Medulla oblongata (tissue), 1 donor: ENCODE data around the gene NXPH3.
A peak's percentile ranks its signal among the peaks of the same experiment; 100 is the strongest.
"Not testable (repeated sequence)": the region's sequence is repeated elsewhere in the genome, so short reads cannot be mapped to it uniquely, and the experiment has no call there.

Experiments
- DNase-seq: peaks from one replicate; pipeline ENCODE4 v3.0.0-alpha.2; 2015; ENCODE audit errors: extremely low spot score

The NXPH3 gene

DNA sequence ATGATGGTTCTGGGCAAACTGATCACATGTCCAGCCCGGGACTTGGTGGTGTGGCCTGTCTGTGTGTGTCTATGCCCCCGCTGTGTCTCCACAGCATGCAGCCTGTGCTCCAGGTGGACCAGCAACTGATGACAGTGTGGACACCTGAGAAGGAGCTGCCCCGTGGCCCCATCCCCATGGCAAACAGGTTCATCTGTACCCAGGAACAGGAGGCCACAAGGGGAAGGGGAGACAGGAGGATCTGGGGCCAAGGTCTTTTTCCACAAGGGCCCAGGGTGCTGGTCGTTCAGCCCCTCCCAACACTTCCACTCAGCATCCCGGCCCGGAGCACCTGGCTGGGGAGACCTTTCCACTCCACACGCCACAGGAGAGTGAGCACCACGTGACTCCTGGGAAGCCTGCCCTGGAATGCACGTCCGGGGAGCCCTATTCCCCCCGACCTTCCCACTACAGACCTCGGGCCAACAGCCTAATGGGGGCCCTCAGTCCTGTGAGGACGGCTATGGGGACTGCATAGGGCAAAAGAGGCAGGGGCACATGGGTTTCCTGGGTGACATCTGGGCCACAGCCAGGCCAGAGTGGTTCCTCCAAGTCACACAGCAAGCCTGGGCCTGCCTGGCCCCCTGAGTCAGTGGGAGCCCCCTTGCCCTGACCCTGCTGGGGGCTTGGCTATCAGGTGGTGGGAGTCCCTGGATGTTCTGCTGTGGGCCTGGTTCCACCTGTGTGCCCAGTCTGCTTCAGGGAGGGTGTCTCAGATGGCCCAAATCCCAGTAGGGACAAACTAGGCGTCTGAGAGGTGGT lies 20.8 kb upstream of the NXPH3 start:
- DNase-seq = no peak

DNA sequence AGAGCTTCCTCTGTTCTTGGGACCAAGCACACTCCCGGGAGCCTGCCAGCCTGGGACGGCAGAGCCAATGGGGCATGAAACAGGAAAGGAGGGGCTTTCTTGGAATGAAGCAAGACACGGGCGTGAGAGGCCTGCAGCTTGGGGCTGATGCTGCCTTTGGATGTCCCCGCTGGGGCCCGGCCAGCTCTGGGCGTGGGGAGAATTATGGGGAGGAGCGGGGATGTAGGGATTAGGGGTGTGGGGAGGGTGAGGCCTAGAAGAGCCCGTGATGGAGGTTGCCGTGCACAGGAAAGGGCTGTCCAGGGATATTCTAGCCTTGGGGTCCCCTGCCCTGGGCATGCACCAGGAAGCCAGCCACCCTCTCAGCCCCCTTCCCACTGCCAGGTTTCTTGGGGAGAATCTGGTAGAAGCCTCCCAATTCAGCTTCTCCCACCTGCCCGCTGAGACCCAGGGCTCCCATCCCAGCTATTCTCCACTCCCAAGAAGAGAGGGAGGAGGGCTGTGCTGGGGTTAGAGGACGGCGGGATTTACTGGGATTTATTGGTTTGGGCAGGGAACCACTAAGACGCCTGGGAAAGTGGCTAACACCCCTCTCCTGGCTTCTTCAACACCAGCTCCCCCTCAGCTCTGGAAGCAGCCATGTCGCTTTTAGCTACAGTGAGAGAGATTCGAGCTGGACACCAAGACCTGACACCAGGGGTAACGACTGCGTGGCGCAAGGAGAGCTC lies 20.0 kb upstream of the NXPH3 start:
- DNase-seq = no peak

DNA sequence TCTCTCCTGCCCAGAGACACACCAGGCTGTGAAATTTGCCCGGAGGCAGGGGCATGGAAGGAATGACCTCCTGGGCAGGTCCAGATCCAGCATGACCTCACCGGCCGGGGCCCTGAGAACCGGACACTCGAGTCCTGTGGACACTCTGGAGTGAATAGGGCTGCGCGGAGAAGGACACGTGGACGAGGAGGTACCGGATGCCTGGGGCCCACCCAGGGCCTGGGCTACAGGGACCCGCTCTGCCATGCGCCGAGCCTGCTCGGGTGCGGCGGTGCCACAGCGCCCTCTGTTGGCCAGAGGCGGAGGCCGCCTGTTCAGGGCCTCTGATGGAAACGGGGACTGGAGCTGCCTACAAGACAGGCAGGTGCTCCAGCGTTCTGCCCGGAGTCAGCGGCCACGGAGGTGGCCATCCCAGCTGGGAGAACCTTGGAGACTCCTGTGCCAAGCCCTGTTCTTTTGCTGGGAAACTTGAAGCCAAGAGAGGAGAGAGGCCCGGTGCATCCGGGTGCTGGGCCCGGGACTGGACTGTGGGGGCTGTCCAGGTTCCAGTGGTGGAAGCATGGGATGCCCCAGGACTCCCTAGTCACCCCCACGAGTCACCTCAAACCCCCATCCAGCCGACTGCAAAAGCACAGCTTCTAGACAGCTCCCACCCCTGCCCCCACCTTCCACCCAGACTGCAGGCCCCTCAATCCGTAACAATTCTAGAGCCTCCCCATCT lies 19.3 kb upstream of the NXPH3 start:
- DNase-seq = peak; percentile 60

DNA sequence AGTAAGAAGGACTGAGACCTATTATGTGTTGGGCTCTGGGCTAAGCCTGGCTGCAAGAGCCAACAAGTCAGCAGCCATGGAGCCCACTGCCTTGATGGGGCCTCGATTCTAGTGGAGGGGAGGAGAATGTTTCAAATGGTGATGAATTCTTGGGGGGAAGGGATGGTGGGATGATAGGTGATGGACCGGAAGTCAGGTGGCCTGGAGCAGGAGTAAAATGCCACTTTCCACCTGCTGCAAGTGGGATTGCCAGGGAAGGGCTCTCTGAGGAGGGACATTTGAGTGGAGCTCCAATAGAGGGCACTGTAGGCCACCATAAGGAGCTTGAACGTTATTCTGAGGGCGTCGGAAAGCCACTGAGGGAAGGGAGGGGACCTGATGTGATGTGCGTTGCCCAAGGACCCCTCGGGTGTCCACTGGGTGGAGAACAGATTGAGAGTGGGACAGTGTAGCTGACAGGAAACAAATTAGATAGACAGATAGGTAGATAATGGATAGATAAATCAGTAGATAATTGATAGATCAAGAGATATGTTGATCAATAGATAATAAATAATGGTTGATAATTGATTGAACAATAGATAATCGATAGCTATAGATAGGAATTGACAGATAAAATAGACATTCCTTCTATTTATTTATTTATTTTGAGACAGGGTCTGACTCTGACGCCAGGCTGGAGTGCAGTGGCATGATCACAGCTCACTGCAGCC lies 18.2 kb upstream of the NXPH3 start:
- no peak for DNase-seq

DNA sequence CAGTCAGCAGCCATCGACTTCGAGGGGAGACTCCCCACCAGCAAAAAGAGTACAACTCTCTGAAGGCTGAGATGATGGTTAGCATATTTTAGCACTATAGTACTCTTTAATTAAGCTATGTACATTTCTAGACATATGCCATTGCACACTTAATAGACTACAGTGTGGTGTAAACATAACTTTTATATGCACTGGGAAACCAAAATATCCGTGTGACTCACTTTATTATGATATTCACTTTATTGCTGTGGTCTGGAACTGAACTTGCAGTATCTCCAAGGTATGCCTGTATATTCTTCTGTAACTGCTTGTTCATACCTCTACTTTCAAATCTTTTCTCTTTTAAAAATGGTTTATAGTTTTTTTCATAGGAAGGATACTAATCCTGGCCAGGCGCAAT lies 11.0 kb upstream of the NXPH3 start:
- no peak for DNase-seq

DNA sequence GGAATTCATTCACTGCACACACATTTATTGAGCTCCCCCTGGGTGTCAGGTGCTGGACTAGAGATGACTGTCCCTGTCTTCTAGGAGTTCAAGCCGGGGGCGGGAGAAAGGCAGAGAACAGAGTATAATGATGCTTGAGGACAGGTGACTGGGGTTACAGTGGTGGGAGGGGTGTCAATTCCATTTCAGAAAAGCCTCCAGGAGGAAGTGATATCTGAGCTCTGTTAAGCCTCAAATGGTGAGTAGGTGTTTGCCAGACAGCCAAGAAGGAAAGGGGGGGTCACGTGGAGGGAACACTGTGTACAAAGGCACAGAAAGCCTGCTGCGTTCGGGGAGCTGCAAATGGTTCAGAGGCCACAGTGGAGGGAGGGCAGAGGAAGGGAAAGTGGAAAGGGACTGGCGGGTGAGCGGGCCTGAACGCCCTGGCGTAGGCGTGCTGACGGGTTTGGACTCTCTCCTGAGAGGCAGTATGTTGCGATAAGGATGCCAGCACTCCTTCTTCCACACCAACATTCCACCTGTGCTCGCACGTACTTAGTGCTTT lies 9.7 kb upstream of the NXPH3 start:
- peak; percentile 37 for DNase-seq

DNA sequence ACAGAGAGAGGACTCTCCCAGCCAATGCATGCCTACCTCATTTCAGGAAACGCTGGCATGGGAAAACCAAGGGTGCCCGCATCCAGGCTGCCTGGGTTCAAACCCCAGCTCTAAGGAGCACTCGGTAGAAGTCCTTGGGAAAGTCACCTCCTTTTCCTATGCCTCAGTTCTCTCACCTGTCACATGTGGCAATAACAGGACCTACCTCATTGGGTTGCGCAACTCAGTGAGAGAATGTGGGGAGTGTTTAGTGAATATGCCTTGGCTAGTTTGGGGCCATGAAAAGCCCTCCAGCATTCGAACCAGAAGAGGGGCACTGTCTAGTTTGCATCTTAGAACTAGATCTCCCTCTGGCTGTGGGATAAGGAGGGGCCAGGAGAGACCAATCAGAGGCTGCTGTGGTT lies 9.0 kb upstream of the NXPH3 start:
- DNase-seq = no peak

DNA sequence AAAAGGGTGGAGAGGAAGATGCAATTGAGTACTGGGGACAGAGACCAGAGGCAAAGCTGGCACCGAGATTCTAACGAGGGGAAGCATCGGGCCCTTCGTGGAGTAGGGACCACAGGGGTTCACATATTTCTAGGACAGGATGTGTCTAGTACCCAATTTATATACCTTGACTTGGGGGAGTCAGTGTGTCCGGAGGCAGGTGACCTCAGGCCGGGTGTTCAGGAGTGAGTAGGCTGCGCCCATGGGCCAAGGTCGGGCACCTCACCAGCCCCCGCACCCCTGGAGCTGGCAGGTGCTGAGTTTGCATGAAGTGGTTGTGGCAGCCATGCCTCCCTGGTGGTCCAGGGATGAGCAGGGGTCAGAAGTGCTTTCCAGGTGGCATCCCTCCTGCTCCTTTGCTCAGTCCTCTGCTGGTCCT lies 8.6 kb upstream of the NXPH3 start:
- DNase-seq = no peak

DNA sequence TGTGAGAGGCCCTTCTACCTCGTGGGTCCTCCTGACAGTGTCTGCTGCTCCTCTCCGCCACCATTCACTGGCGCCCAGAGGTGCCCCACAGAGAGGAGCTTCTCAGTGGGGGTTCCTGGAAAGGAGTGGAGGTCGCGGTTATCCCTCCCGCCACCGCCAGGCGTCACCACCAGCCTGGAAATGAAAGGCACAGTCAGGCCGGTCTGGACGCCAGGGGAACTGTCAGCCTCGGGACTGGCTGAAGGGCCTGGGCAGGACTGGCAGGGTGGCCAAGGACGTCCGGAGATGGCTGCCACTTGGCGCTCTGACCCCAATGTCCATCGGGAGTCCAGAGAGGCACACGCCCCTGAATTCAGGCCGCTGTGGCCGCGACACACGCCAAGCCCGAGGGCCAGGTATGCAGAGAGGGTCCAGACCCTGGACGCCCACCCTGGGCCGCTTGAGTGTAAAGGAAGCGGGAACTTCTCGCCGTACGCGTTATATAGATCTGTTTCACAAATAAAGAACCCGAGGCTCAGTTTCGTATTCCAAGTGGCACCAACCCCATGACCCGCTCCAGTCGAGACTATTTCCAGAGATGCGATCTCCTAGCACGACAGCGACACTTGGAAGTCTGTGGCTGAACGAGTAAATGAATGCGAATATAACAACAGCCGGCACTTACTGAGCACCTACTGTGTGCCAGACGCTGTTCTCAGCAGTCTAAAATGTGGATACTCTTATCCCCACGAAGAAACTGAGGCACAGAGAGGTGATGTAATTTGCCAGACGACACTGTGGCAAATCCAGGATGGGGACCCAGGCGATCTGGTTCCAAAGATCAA lies 7.6 kb upstream of the NXPH3 start:
- DNase-seq = peak; percentile 90

DNA sequence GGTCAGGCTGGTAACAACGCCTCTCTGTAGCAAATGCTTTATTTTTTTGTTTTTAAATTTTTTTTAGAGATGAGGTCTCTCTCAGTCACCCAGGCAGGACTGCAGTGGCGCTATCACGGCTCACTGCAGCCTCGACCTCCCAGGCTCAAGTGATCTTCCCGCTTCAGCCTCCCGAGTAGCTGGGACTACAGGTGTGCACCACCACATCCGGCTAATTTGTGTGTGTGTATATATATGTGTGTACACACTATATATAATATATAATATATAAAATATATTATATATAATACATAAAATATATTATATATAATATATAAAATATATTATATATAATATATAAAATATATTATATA lies 7.0 kb upstream of the NXPH3 start:
- DNase-seq = not testable (repeated sequence)

DNA sequence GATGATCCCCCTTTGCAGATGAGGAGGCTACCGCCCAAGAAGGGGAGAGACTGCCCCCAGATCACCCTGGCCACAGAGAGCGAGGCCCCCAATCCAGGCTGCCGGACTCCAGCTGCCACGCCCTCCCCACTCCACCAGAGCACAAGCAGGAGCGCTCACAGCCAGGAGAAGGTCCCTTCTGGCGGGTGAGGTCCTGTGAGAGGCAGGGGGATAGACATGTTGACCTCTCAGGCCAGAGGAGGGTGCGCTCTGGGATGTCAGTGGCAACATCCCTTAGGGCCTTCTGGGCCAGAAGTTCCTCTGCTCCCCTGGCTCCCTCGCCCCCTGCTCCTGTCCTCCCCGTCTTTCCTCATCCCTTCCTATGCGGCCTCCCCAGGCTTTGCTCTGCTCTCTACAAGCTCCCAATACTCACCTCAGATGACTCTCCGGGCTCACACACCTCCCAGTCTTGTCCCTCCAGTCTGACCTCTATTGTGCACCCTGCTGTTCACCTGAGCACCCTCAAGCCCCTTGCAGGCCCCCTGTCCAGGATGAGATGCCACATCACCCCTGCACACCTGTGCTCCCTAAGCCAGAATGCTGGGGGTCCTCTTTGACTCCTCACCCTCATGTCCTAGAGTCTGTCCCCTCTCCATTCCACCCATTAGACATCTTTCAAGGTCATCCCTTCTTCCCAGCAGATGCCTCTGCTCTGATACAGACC lies 5.0 kb upstream of the NXPH3 start:
- DNase-seq = no peak

DNA sequence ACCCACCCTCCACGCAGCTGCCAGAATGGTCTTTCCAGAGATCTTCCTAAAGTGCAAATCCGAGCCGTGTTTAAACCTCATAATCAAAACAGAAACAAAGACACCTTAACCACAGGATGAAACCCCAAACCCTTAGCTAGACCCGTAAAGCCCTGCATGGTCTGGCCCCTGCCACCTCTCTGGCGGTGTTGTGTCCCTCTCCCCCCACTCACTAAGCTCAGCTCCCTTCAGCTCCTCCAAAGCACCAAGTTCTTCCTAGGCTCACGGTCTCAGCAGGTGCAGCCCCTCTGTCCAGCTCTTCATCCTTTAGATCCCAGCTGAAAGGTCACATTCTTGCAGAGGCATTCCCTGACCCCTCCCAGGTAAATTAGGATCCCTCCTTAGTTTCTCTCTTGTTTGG lies 4.4 kb upstream of the NXPH3 start:
- DNase-seq = no peak

DNA sequence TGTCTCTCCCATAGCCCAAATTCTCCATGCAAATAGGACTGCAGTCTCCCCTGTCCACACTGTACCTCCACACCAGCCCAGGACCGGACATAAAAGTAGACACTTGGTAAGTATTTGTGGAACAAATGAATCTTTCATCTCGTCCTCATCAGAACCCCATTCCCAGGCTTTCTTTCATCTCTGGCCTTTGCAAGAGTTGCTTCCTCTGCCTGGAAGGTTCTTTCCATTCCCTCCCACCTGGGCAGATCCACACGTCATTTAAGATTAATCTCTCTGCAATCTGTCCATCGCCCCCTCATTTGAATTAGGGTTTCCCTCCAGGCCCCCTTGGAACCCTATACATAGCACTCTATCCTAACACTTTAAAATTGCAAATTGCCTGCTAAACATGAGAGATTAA lies 3.9 kb upstream of the NXPH3 start:
- no peak for DNase-seq

DNA sequence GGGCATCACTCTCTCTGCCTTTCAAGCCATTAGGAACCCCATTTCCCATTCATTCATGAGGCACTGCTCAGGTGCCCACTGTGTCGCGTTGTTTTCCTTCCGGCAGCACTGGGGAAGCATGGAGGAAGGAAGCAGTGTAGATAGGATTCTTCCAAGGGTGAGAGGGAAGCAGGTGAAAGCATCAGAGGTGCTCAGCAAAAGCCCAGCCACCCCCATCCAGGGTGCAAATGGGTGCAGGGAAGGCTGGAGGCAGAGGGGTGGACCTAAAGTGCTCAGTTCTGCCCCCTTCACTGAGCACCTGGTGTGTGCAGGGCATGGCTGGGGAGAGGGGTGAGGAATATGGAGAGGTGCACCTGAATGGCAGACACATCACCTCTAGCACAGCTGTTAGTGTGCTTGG lies 3.4 kb upstream of the NXPH3 start:
- DNase-seq = no peak

DNA sequence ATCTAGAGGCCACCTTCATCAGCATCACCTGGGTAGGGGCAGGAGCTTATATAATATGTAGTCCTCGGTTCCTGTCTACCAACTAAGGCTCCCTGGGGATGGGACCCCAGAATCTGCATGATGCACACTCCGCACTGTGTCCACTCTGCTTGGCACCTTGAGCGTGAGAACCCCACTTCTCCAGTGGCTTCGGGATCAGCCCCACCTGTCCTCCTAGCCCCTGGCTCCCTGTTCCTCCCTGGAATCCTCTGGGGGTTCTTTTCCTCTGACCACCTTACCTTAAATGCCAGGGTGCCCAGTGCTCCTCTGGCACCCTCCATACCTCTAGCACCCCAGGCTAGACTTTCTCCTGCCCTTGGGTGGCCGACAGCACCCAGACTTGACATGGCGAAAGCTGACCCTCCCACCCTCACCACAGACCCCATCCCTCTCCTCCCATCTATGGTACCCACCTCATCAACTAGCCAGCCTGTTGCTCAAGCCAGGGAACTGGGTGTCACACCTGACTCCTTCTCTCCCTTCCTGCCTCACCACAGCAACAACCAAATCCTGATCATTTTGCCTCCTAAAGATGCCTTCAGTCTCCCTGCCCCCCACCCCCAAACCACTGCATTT lies 2.8 kb upstream of the NXPH3 start:
- DNase-seq = no peak

DNA sequence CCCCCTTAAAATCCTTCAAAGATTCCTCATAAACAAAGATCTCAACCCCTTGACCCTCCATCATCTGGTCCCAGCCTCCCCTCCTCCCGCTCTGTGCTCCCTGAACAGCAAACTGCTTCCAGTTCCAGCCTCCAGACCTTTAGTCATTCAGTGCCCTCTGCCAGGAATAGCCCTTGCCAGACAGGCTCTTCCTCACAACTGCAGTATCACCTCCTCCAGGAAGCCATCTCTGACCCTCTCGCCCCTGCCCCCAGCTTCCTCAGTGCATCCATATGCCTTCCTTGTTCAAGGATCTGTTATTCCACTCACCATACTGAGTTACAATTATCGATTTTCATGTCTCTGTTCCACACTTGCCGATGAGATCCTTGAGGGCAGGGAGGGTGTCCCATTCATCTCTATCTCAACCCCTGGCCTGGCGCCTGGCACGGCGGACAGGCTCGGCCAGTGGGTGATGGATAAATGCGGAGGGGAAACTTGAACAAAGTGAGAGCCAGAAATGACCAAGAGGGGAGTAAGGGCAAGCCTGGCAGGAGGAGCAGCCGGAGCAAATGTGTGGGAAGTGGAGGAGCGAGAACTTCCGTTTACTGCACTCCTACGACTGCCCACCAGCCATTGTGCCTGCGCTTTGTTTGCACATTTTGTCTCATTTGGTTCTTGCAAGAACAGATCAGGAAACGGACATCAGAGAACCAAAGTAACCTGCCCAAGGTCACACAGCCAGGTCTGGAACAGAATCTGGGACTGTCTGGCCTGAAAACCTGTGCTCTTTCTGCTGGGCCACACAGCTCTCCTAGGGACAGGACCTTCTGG lies 2.0 kb upstream of the NXPH3 start:
- no peak for DNase-seq

DNA sequence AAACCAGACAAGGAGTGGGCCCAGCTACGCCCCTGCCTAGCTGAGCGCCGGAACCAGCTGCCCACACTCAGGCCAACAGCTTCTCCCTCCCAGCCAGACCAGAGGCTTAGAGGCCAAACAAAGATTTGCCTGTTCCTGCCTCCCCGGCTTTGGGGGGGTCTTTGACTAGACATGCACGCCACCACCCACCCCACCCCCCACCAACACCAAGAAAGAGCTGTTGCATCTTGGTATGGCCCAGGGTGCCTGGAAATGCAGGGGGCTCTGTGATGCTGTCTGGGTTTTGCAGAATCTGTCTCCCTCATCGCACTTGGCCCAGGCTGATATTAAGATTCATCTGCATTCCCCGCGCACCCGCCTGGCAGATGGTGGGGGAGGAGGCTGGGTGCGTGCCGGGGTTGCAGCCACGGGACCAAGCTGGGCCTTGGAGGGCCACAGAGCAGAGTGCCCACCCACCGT lies 1.3 kb upstream of the NXPH3 start:
- DNase-seq = peak; percentile 35

DNA sequence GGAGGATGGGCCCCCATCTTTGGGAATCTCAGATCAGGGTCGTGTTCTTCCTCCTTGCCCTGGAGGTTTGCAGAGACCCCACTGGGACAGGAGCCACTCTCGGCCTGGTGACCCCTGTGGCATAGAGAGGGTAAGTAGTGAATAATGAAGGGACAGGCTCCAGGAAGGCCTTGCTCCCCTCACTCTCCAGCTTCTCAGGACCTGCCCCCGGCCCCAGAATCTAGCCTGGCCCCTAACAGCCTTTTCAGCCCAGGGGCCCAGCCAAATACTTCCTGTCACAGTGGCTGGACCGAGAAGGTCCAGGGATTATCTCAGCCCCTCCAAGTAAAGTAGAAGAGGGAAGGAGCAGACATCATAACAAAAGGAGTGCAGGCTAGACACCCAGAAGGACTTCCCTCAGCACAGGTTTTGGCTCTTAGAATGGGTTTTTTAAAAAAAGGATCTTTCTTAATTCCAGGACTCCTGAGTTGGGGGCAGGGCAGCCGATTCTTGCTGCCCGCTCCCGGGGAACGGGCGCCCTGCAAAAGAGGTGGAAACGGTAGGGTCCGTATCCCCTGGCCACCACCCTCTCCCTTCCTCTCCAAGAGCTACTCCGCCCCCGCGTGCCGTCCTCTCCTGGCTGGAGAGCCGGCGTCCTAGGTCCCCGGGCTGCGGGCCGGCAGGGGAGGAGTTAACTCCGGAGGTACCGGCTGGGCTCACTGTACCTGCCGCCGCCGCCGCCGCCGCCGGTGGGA lies 559 bp upstream of the NXPH3 start:
- DNase-seq = no peak
